LoVo (cell line): ENCODE measurements around the gene GLYATL3.
"Not testable (repeated sequence)": the region's sequence is repeated elsewhere in the genome, so short reads cannot be mapped to it uniquely, and the experiment has no call there.

Experiments
- DNase-seq: peaks from one replicate; pipeline ENCODE4 v3.0.0-alpha.2; 2016; ENCODE audit warnings: low spot score

GLYATL3 gene

GRCh38 chr6:49499623-49500022 lies at the start of gene GLYATL3:
Gene GLYATL3 (plus strand): TSS chr6:49499923. CDS start chr6:49511991, 12,068 bp downstream.
- no peak for DNase-seq

GRCh38 chr6:49453221-49453620 lies 46.5 kb upstream of the GLYATL3 start:
- DNase-seq = peak; percentile 13

GRCh38 chr6:49454787-49455709 lies 44.7 kb upstream of the GLYATL3 start:
- no peak for DNase-seq

- no peak for DNase-seq
These were observed 42.0 kb upstream of the GLYATL3 start for GRCh38 chr6:49457771-49458170.

- no peak for DNase-seq
These were observed 37.7 kb upstream of the GLYATL3 start for GRCh38 chr6:49462071-49462470.

- DNase-seq = no peak
These were observed 37.2 kb upstream of the GLYATL3 start for GRCh38 chr6:49462599-49462926.

GRCh38 chr6:49462927-49463611 lies 36.7 kb upstream of the GLYATL3 start, which contains the start of the genes CENPQ and MMUT:
Gene CENPQ (plus strand): TSS chr6:49463370. CDS start chr6:49470177, 6,807 bp downstream.
Gene MMUT (minus strand): TSS chr6:49463253. CDS start chr6:49459466, 3,787 bp downstream.
- peak; percentile 94 for DNase-seq

- DNase-seq = no peak
These were observed 36.1 kb upstream of the GLYATL3 start for GRCh38 chr6:49463612-49463967.

- DNase-seq = no peak
These were observed 35.0 kb upstream of the GLYATL3 start for GRCh38 chr6:49464691-49465090.

- no peak for DNase-seq
These were observed 31.7 kb upstream of the GLYATL3 start for GRCh38 chr6:49468042-49468441.

- DNase-seq = not testable (repeated sequence)
These were observed 23.2 kb upstream of the GLYATL3 start for GRCh38 chr6:49476564-49476963.

GRCh38 chr6:49479308-49479970 lies 20.3 kb upstream of the GLYATL3 start:
- DNase-seq = peak; percentile 7

- not testable (repeated sequence) for DNase-seq
These were observed 17.9 kb upstream of the GLYATL3 start for GRCh38 chr6:49481846-49482245.

- DNase-seq = not testable (repeated sequence)
These were observed 16.3 kb upstream of the GLYATL3 start for GRCh38 chr6:49483380-49483779.

GRCh38 chr6:49490633-49491032 lies 9.1 kb upstream of the GLYATL3 start:
- no peak for DNase-seq

GRCh38 chr6:49497304-49497703 lies 2.4 kb upstream of the GLYATL3 start:
- DNase-seq = no peak

- DNase-seq = no peak
These were observed 597 bp upstream of the GLYATL3 start for GRCh38 chr6:49499126-49499525.

GRCh38 chr6:49504666-49505065 lies 4.9 kb downstream of the GLYATL3 start:
- no peak for DNase-seq

- DNase-seq = peak; percentile 63
These were observed 6.9 kb downstream of the GLYATL3 start for GRCh38 chr6:49506569-49507111.

- DNase-seq = no peak
These were observed 9.6 kb downstream of the GLYATL3 start for GRCh38 chr6:49509342-49509741.

- no peak for DNase-seq
These were observed 13.6 kb downstream of the GLYATL3 start for GRCh38 chr6:49513153-49513989.
